Measurements from ENCODE around the gene DEUP1.

DNA sequence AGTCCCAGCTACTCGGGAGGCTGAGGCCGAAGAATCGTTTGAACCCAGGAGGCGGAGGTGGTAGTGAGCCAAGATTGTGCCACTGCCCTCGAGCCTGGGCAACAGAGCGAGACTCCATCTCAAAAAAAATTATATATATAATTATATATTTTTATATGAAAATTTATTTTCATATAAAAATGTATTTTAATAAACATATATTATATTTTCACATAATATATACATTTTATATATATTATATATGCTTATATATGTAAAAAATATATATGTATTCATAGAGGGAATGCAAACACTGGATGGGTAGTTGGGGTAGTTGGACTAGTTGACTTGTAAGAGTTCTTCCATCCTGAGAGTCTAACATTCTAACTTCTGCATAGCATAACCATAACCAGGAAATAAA, 20.3 kb downstream of the DEUP1 start:
- TF ChIP-seq, protein P1, sequence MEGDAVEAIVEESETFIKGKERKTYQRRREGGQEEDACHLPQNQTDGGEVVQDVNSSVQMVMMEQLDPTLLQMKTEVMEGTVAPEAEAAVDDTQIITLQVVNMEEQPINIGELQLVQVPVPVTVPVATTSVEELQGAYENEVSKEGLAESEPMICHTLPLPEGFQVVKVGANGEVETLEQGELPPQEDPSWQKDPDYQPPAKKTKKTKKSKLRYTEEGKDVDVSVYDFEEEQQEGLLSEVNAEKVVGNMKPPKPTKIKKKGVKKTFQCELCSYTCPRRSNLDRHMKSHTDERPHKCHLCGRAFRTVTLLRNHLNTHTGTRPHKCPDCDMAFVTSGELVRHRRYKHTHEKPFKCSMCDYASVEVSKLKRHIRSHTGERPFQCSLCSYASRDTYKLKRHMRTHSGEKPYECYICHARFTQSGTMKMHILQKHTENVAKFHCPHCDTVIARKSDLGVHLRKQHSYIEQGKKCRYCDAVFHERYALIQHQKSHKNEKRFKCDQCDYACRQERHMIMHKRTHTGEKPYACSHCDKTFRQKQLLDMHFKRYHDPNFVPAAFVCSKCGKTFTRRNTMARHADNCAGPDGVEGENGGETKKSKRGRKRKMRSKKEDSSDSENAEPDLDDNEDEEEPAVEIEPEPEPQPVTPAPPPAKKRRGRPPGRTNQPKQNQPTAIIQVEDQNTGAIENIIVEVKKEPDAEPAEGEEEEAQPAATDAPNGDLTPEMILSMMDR (IDR thresholded peaks at IDR 0.05; ENCODE audit: low read depth, low read length) = no peak
- no peak for TF ChIP-seq EZH2phosphoT487 (IDR thresholded peaks at IDR 0.05; ENCODE audit: low read depth)

Measured in OCI-LY3 (cell line).